IMR-90 (cell line): ENCODE measurements around the gene MYO1D. TPM values are rescaled to one million over a fixed set of nuclear protein-coding genes. Genes with fewer than 3 reads are reported as not detected.

Experiments
- ATAC-seq: fragments of 200-7000 bp; cut with Tn5 transposase; 2 replicates; pipeline ENCODE4 v1.9.1; 2020; ENCODE audit warnings: low read depth, mild to moderate bottlenecking, moderate library complexity
- BruUV-seq: library from RNA; stranded (reverse); fragments of 400-500 nt; replicated peaks from 2 replicates; lab custom pipeline; 2021; lab: Mats Ljungman, UMichigan
- CTCF ChIA-PET: fragments of 300-600 bp; formaldehyde crosslinking; extraction: SDS; loops from one replicate; lab custom pipeline; 2021; ENCODE audit warnings: antibody characterized with exemption; lab: Yijun Ruan, JAX
- POLR2A ChIA-PET: fragments of 300-600 bp; sonication (Branson Sonifier 250); formaldehyde crosslinking; loops from one replicate; lab custom pipeline; 2022; ENCODE audit warnings: antibody characterized with exemption; ENCODE audit not compliant: unreplicated experiment; lab: Charles Lee
- DNase-seq: peaks from one replicate; pipeline ENCODE4 v3.0.0; 2013
- H2AFZ ChIP-seq: replicated peaks from 2 replicates; pipeline ENCODE3; 2013; ENCODE audit warnings: low read length, mild to moderate bottlenecking; ENCODE audit not compliant: poor library complexity
- H2AK5ac ChIP-seq: 2 replicates; pipeline ENCODE4 v1.6.1; 2013; ENCODE audit warnings: low read depth, low read length, inconsistent platforms
- H2AK9ac ChIP-seq: replicated peaks from 2 replicates; pipeline ENCODE3; 2013; ENCODE audit warnings: mild to moderate bottlenecking, low read depth, low read length, moderate library complexity; ENCODE audit not compliant: poor library complexity
- H2BK120ac ChIP-seq: 2 replicates; pipeline ENCODE4 v1.6.1; 2013; ENCODE audit warnings: low read depth, low read length, inconsistent platforms
- H2BK15ac ChIP-seq: 3 replicates; pipeline ENCODE4 v1.6.1; 2013; ENCODE audit warnings: low read depth, low read length, inconsistent platforms
- H2BK20ac ChIP-seq: 2 replicates; pipeline ENCODE4 v1.6.1; 2013; ENCODE audit warnings: low read depth, mild to moderate bottlenecking, inconsistent platforms, low read length, moderate library complexity
- H2BK5ac ChIP-seq: 2 replicates; pipeline ENCODE4 v1.6.1; 2013; ENCODE audit warnings: mild to moderate bottlenecking, low read depth, low read length, inconsistent platforms; ENCODE audit not compliant: poor library complexity, severe bottlenecking
- H3K14ac ChIP-seq: replicated peaks from 2 replicates; pipeline ENCODE4 v1.6.1; 2013; ENCODE audit warnings: low read depth, low read length, inconsistent platforms
- H3K18ac ChIP-seq: 2 replicates; pipeline ENCODE4 v1.6.1; 2013; ENCODE audit warnings: low read depth, low read length, control low read depth
- H3K23ac ChIP-seq: 2 replicates; pipeline ENCODE4 v1.6.1; 2013; ENCODE audit warnings: low read depth, low read length, inconsistent platforms
- H3K27ac ChIP-seq: 2 replicates; pipeline ENCODE4 v1.5.1; 2013; ENCODE audit warnings: mild to moderate bottlenecking, control low read depth, low read length; ENCODE audit not compliant: insufficient read depth
- H3K27me3 ChIP-seq: 2 replicates; pipeline ENCODE4 v1.6.1; 2013; ENCODE audit warnings: low read length; ENCODE audit not compliant: control insufficient read depth, insufficient read depth
- H3K36me3 ChIP-seq: 2 replicates; pipeline ENCODE4 v1.6.1; 2013; ENCODE audit warnings: low read length, mixed read lengths; ENCODE audit not compliant: control insufficient read depth, insufficient read depth
- H3K4ac ChIP-seq: 2 replicates; pipeline ENCODE4 v1.6.1; 2013; ENCODE audit warnings: low read depth, low read length, inconsistent platforms
- H3K4me1 ChIP-seq: 2 replicates; pipeline ENCODE4 v1.6.1; 2013; ENCODE audit warnings: low read length, mixed read lengths; ENCODE audit not compliant: control insufficient read depth, insufficient read depth
- H3K4me2 ChIP-seq: 2 replicates; pipeline ENCODE4 v1.6.1; 2013; ENCODE audit warnings: low read depth, mild to moderate bottlenecking, control low read depth, low read length, moderate library complexity
- H3K4me3 ChIP-seq: 2 replicates; pipeline ENCODE4 v1.5.1; 2013; ENCODE audit warnings: low read depth, mild to moderate bottlenecking, control low read depth, low read length, moderate library complexity; ENCODE audit not compliant: insufficient read depth
- H3K56ac ChIP-seq: 2 replicates; pipeline ENCODE4 v1.6.1; 2013; ENCODE audit warnings: low read length, inconsistent platforms; ENCODE audit not compliant: insufficient read depth; ENCODE audit errors: extremely low read depth
- H3K79me1 ChIP-seq, 2 experiments: 2 replicates each; pipeline ENCODE4 v1.6.1; 2013; ENCODE audit warnings: low read length in 2 of 2, inconsistent platforms in 1 of 2, low read depth in 1 of 2
- H3K9ac ChIP-seq: 2 replicates; pipeline ENCODE4 v1.6.1; 2013; ENCODE audit warnings: low read depth, low read length, control low read depth
- H3K9me1 ChIP-seq: 2 replicates; pipeline ENCODE4 v1.6.1; 2013; ENCODE audit warnings: low read length, inconsistent platforms; ENCODE audit not compliant: insufficient read depth
- H3K9me3 ChIP-seq: 2 replicates; pipeline ENCODE4 v1.6.1; 2013; ENCODE audit warnings: low read length; ENCODE audit not compliant: control insufficient read depth, insufficient read depth
- H4K20me1 ChIP-seq: 2 replicates; pipeline ENCODE4 v1.6.1; 2013; ENCODE audit warnings: low read length, inconsistent platforms; ENCODE audit not compliant: insufficient read depth
- H4K5ac ChIP-seq: 2 replicates; pipeline ENCODE4 v1.6.1; 2013; ENCODE audit warnings: mild to moderate bottlenecking, low read depth, low read length, control low read depth
- H4K8ac ChIP-seq, 2 experiments: 2 replicates each; pipeline ENCODE4 v1.6.1; 2013; ENCODE audit warnings: low read depth in 2 of 2, low read length in 2 of 2, control low read depth in 1 of 2, inconsistent platforms in 1 of 2
- H4K91ac ChIP-seq: 2 replicates; pipeline ENCODE4 v1.6.1; 2013; ENCODE audit warnings: low read depth, low read length, inconsistent platforms; ENCODE audit not compliant: insufficient read depth
- BHLHE40 ChIP-seq: fragments of 150-350 bp; IDR thresholded peaks from 2 replicates; pipeline ENCODE4 v1.6.1; 2016; ENCODE audit warnings: mild to moderate bottlenecking, low read depth, low read length
- RAD21 ChIP-seq: IDR thresholded peaks from 2 replicates; pipeline ENCODE4 v1.6.1; 2012; ENCODE audit warnings: low read length, improper control_type of control experiment
- WGBS, 2 experiments: methylation state at CpG; one replicate each; pipeline versions ENCODE4 v1.1.5 to v1.1.7; 2013; ENCODE audit warnings: missing lambda C conversion rate in 2 of 2; ENCODE audit not compliant: insufficient read length in 1 of 2; ENCODE audit errors: extremely low coverage in 2 of 2; 5-methylcytosine and 5-hydroxymethylcytosine counted together
- dilution Hi-C: fragments of 300-500 bp; cut with HindIII; formaldehyde crosslinking; loops from one replicate; pipeline ENCODE4 v1.14.3; 2018; ENCODE audit warnings: low sequenced_read_pairs; ENCODE audit not compliant: unreplicated experiment
- in situ Hi-C: fragments of 300-500 bp; cut with MboI; formaldehyde crosslinking; loops from 3 replicates; pipeline ENCODE4 v1.14.3; 2019; ENCODE audit warnings: low sequenced_read_pairs, inconsistent platforms, mixed read lengths
- intact Hi-C: fragments of 100-400 bp; cut with micrococcal nuclease; formaldehyde crosslinking; loops from 2 replicates; pipeline ENCODE4 v1.10.0; 2022
- polyA plus RNA-seq, 3 experiments: library from polyadenylated mRNA; depleted of rRNA; stranded (reverse); fragments of >200 nt; gene quantifications; 2 replicates each; pipeline ENCODE4 v1.2.3, GENCODE V29; 2012; ENCODE audit warnings: low replicate concordance in 1 of 3
- total RNA-seq: library from RNA; depleted of rRNA; stranded (reverse); fragments of >200 nt; gene quantifications from 2 replicates; pipeline ENCODE4 v1.2.3, GENCODE V29; 2012
- TF ChIP-seq, protein P1 (sequence below): fragments of 150-350 bp; IDR thresholded peaks from 2 replicates; pipeline ENCODE4 v1.6.1; 2016; ENCODE audit warnings: low read depth, mild to moderate bottlenecking, low read length, moderate library complexity, borderline replicate concordance
- TF ChIP-seq, protein P2 (sequence below): conservative IDR thresholded peaks from 2 replicates; pipeline ENCODE4 v1.5.1; 2012; ENCODE audit warnings: mild to moderate bottlenecking, low read depth, low read length, improper control_type of control experiment

Gene MYO1D
- total and polyA plus RNA-seq, 2 of the 4 experiments (the other 2 are of a cell fraction): 0.63 to 0.90 TPM

DNA sequence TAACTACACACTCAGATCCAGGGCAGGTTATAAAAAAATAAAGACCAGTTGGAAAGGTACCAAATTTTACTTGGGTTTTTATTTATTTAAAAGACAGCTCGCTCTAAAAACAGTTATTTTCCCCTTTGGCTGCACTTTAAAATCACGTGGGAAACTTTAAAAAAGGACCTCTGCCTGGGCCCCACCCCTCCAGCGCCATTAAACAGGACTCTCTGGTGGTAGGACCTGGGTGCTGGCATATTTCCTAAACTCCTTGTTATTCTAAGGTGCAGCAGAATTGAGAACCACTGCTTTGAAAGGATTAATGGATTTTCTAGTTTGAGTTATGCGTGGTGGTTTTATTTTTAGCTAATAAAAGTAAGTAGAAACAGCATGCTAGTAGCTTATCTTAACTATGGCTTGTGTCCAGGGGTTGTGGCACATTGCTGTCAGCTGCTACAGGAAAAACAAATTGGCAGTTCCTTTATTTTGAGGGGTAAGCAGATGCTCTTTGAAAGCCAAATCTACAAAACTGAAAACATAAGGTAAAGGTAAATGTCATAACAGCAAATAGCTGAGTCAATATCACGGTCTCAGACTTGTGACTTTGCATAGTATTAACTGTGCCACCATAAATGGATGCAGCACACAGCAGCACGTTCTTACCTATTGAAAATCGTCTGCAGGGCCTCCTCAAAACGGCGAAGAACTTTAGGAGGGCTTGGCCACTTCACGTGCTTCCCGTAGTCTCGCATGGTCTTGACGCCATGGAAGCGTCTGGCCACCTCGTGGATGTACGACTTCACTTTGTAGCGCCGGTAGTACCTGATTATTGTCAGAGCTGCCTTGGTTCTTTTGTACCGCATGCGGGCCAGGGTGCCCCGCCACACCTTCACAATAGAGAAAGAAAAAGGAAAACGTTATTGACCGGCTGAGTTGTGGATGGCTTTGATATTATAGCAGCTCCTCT lies 218.2 kb downstream of the MYO1D start (continued):
- TF ChIP-seq, protein P1, sequence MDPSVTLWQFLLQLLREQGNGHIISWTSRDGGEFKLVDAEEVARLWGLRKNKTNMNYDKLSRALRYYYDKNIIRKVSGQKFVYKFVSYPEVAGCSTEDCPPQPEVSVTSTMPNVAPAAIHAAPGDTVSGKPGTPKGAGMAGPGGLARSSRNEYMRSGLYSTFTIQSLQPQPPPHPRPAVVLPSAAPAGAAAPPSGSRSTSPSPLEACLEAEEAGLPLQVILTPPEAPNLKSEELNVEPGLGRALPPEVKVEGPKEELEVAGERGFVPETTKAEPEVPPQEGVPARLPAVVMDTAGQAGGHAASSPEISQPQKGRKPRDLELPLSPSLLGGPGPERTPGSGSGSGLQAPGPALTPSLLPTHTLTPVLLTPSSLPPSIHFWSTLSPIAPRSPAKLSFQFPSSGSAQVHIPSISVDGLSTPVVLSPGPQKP: no peak

DNA sequence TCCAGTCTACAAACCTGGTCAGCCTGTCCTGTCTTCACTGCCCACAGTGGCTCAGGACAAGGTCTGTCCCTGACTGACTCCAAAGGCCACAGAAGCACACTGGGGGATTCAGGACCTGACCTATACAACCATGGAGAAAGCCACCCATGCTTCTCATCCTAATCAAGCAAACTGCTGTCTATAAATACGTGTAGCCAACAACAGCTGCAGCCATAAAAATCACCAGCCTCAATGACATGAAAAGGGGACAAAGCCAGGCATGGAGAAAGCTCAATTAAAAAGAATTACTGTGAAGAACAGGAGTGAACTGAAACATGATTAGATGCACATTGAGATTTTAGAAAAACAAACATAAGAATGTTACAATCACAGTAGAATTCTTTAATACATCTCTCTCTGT lies 220.0 kb downstream of the MYO1D start:
- Histone ChIP-seq H3K36me3 (no peaks in the 10 kb centered on the region), H3K4me3 (no peak overlapping the region), H3K27me3 (no peaks in the 10 kb centered on the region), H4K20me1 (no peaks in the 10 kb centered on the region), H4K5ac (no peak overlapping the region), H3K18ac (no peak overlapping the region), H2BK20ac (no peak overlapping the region), H2AFZ (no peak overlapping the region), H4K8ac (no peak overlapping the region), H3K4me1 (no peaks in the 10 kb centered on the region), H3K4me2 (no peak overlapping the region), H3K4ac (no peak overlapping the region), H2BK15ac (no peak overlapping the region), H3K79me1 (no peaks in the 10 kb centered on the region), H4K91ac (no peak overlapping the region), H3K27ac (no peak overlapping the region), H2BK120ac (no peak overlapping the region), H2AK9ac (no peak overlapping the region), H3K23ac (no peak overlapping the region), H3K9me1 (no peaks in the 10 kb centered on the region), H3K9me3 (no peaks in the 10 kb centered on the region), H3K9ac (no peak overlapping the region), H2AK5ac (no peak overlapping the region), H2BK5ac (no peak overlapping the region), H3K14ac (no peak overlapping the region), H3K56ac (no peak overlapping the region)
- in situ Hi-C loops (loop anchor here (25.0 kb wide), 1 partner anchor 105 kb away; no protein-coding TSS in a partner anchor), intact Hi-C loops (loop anchor here (5.0 kb wide), 1 partner anchor 170 kb away; the partner anchor contains the start of gene CDK5R1), dilution Hi-C loops (no loop called here)
- BruUV-seq: no TSS peak
- no CpG with 5 or more reads among the region's 1 CpG for WGBS, 2 experiments
- ATAC-seq (no peak), DNase-seq (no peak)
- POLR2A ChIA-PET: no interaction called here
- TF ChIP-seq, protein P2, sequence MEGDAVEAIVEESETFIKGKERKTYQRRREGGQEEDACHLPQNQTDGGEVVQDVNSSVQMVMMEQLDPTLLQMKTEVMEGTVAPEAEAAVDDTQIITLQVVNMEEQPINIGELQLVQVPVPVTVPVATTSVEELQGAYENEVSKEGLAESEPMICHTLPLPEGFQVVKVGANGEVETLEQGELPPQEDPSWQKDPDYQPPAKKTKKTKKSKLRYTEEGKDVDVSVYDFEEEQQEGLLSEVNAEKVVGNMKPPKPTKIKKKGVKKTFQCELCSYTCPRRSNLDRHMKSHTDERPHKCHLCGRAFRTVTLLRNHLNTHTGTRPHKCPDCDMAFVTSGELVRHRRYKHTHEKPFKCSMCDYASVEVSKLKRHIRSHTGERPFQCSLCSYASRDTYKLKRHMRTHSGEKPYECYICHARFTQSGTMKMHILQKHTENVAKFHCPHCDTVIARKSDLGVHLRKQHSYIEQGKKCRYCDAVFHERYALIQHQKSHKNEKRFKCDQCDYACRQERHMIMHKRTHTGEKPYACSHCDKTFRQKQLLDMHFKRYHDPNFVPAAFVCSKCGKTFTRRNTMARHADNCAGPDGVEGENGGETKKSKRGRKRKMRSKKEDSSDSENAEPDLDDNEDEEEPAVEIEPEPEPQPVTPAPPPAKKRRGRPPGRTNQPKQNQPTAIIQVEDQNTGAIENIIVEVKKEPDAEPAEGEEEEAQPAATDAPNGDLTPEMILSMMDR: no peak
- no peak for TF ChIP-seq RAD21
- TF ChIP-seq BHLHE40: no peak
- CTCF ChIA-PET: no interaction called here
